DMS53 (cell line): ENCODE results near the gene AGPAT4.
"Not testable (repeated sequence)": the region's sequence is repeated elsewhere in the genome, so short reads cannot be mapped to it uniquely, and the experiment has no call there.

Experiments
- DNase-seq: peaks from one replicate; lab custom pipeline; 2025; lab: John Stamatoyannopoulos, UW

The AGPAT4 gene, protein sequence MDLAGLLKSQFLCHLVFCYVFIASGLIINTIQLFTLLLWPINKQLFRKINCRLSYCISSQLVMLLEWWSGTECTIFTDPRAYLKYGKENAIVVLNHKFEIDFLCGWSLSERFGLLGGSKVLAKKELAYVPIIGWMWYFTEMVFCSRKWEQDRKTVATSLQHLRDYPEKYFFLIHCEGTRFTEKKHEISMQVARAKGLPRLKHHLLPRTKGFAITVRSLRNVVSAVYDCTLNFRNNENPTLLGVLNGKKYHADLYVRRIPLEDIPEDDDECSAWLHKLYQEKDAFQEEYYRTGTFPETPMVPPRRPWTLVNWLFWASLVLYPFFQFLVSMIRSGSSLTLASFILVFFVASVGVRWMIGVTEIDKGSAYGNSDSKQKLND

DNA sequence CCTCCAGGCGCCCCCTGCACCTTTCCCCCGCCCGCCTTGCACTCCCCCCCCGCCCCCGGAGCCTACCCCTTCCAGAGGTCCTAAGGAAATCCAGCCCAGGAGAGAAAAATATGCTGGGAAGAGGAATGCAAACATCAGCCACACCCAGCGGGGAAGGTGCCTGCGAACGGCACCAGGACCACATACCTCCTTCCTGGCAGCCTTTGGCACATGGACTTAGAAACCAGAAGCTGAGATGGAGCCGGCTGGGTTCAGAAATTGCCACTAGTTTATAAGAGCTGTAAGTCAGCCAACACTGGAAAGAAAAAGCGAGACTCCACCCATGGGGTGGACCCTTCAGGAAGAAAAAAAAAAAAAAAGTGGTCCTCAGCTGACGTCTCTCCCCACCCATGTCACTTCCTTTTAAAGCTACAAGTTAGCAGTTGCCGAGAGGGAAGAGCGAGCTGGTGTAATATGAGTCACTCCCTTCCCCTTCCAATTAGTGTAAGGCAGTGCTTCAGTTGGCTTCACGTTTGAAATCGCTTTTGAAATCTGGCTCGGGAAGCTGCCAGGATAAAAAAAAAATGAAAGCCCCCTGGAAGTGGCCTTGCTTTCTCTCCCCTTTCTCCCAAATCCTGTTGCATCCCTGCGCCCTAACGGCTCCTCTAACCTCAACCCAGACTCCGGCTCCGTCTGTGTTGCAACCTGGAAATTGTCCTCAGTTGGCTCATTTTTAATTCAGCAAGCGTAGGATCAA, at the start of gene AGPAT4:
Gene AGPAT4, minus strand, starts transcription at position 310 of the 736 bp plus-strand sequence. CDS start 41,848 bp downstream, outside the sequence.
- DNase-seq = peak; percentile 70

DNA sequence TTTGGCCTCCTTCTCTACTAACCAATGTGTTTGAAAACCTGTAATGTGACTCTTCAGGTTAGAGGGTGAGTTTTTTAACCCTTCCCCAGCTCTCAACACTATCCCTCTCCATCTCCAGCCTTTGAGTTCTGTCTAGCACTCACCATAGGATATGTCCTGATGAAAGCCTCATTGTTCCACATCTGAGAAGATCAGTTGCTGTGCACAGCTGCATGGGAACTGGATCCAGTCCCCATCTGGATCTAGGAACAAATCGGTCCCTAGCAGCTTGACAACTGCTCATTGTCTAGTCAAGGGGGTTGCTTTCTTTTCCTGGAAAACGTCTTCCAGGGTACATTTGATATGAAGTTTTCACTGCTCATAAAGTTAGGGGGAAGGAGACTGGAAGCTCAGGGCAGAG, 45.4 kb upstream of the AGPAT4 start:
- DNase-seq = no peak

DNA sequence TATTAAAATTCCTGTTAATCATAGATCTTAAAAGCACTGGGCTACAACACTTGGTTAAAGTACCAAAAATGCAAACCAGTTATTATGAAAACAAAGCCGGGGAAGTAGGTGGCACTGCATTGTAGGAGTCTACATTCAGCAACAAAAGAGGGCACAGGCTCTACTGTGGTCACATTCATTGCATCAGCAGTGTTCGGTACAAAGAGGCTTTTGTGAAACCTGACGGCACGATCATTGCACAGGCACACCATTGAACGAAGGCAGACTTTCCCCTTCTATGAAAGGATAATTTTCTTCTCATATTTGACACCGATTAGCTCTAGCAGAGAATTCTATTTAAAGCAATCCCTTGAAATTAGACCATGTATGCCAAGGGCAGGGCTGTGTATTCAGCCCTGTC, 44.6 kb upstream of the AGPAT4 start:
- no peak for DNase-seq

GRCh38 chr6:161316531-161316930, 42.7 kb upstream of the AGPAT4 start:
- no peak for DNase-seq

- DNase-seq = not testable (repeated sequence)
Measured at GRCh38 chr6:161315246-161315917, 41.5 kb upstream of the AGPAT4 start.

GRCh38 chr6:161314541-161315245, 40.8 kb upstream of the AGPAT4 start:
- DNase-seq = not testable (repeated sequence)

DNA sequence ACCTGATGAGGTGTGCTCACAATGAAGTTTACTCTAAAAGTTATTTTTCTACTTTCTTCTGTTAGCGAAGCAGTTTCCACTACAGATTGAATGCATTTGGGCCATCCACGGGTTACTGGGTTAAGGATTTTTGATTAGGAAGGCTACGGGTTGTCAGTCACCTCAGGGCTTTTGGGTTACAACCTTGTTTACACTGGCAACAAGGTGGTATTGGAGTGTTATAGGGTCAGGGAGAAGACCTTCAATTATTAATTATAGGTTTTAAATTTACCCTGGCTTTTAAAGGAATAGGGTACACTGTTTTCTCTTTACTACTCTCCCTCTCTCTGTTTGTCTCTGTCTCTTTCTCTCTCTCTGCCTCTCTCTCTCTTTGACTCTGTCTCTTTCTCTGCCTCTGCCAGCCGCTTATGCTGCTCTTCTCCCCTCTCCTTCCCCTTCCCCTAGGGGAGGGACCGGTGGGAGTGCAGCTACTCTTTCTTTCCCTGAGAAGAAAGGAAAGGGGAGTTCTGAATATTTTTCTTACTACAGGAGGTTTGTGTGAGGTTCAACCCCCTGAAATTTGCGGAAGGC, 40.2 kb upstream of the AGPAT4 start:
- no peak for DNase-seq

DNA sequence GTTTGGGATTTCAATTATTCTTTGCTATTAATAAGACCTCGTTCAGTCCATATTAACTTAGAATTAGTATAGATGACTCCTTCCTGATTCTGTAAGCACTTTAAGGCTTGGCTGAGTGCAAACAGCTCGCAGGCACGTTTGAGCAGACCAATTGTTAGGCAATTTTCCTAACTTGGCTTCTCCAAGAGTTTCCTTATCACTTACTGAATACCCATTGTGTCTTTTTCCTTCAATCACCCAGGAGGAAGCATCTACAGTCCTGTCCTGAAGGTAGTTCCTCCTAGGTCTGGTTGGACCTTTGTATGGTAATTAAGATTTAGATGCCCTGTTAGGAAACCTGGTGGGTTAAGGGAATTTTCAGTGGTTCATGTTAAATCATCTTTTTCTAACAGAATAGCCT, 39.6 kb upstream of the AGPAT4 start:
- not testable (repeated sequence) for DNase-seq

DNA sequence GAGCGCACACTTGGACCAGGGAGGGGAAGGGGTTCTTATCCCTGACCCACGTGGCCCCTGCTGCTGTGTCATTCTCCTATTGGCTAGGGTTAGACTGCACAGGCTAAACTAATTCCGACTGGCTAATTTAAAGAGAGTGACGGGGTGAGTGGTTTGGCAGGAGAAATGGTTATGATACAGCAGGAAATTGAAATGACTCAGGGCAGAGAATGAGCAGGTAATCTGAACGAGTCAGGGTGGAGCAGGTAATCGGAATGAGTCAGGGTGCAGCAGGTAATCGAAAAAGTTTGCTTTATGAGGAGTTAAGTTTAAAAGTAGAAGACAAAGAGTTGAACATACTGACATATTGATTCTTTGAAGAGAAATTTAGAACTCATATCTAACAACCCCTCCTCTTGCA, 35.9 kb upstream of the AGPAT4 start:
- not testable (repeated sequence) for DNase-seq

DNA sequence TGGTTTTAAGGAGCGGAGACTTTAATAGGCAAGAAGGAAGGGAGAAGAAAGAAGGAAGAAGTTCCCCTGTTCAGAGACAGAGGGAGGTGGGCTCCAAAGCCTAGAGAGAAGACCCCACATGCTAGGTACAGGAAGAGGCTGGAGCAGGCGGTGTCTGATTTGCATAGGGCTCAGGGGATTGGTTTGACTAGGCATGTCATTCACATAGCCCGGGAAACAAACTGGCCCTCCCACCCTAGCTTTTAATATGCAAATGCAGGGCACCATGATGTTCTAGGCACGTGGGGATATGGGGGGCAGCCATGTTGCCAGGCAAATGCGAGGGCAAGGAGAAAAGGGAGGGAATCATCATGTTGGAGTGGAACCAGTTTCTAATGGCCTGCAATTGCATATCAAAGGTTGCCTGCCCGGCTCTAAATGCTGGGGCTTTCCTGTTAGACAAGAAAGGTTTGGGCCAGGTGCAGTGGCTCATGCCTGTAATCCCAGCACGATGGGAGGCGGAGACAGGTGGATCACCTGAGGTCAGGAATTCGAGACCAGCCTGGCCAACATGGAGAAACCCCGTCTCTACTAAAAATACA, 34.3 kb upstream of the AGPAT4 start:
- no peak for DNase-seq

- no peak for DNase-seq
Measured at GRCh38 chr6:161305860-161306259, 32.0 kb upstream of the AGPAT4 start.

DNA sequence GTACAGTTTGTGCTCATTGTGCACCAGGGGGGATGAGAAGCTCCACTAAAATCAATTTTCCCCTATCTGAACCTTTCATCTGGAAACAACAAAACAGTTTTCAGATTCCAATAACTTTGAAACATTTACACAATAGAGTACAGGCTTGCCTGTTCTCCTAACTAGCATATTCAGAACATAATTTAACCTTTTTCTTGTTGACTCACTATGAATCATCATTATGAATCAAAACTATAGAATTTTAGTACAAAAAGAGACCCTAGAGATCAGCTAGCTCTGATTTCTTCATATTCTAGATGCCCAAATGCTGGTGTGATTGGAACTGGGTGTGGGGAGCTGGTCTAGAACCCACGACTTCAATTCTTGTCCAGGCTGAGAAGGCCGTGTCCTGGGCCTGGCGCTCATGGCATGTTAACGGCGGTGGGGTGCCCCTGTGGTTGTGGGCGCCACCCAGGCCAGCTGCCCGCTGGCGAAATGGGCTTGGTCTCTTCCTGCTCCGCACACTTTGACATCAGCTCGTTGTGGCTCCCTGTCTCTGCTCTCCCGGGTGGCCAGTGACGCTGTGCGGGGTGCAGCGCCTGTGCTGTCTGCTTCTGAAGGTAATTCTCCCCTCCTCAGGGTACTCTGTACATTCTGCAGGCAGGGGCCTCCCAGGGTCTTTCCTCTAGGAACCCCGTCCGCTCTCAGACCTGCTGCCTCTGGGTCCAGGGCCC, 29.9 kb upstream of the AGPAT4 start:
- DNase-seq = no peak

DNA sequence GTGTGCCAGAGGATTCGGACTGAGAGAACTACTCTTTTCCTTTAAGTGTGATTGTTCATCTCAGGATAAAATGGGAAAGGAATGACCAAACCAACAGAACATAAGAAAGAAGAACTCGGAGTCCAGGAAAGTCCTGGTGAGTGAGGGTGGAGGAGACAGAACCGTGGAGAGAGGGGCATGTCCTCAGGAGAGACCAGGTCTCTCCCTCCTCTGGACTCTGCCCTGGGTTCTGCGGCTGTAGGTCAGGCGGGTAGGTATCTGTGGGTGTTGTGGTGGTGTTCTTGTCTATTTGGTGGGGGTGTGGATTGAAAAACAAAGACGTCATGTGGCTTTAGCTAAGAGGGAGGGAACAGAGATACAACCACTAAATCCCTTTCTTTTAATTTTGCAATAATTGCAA, 29.1 kb upstream of the AGPAT4 start:
- no peak for DNase-seq

GRCh38 chr6:161301338-161301737, 27.5 kb upstream of the AGPAT4 start:
- no peak for DNase-seq

DNA sequence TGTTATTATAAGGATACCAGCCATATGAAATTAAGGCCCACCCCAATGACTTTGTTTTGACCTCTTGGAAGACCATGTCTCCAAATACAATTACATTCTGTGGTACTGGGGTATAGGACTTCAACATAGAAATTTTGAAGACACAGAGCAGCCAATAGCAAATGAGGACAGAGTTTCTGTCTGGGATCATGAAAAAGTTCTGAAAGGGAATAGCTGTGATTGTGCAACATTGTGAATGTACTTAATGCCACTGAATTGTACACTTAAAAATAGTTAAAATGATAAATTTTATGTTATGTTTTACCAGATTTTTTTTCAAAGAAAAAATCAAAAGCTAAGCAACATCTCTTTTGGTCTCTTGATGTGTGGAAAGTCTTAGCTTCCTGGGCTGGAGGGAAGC, 27.0 kb upstream of the AGPAT4 start:
- no peak for DNase-seq

- no peak for DNase-seq
Measured at GRCh38 chr6:161299726-161300125, 25.9 kb upstream of the AGPAT4 start.

DNA sequence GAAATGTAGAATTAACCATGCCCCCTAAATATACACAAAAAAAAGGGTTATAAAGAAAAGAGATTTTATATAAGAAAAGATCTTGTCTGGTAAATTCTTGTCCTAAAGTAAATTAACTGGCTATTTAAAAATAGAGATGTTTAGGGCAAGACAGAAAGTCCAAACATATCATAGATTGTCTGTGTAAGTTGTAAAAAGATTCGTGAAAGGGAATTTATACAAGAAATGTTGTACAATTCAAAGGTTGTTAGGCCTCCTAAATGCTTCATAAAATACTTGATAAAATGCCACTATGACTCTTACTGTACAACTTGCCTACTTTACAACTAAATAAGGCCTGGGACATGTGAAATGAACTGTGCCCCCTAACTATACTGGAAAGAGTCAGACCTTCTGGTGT, 21.9 kb upstream of the AGPAT4 start:
- no peak for DNase-seq

DNA sequence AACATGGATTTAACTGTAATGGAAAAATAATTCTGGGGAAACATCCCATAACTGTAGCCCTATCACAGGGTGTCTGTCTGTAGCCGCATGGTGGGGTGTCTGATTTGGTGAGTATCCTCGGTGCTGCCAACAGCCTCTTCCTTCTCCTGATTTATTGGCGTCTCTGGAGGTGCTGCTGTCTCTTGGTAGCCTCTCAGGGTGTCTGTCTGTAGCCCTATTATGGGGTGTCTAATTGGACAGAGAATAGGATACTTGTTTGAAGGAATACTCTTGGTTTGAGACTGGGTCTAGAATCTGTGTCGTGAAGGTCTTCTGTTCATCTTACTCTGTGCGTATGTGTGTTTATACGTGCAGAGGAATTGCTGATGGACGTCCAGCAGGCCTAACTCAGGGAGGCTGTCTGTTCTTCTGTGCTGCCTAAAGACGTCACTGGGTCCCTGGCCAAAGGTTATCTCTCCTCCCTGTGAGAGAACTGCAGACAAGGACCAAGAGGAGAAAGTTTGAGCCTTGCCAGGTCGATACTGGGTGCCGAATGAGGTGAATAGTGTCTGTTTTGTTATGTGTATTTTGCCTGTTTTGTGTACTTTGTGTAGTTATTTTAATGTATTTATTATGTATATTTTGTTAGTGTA, 18.9 kb upstream of the AGPAT4 start:
- DNase-seq = no peak

GRCh38 chr6:161292145-161292544, 18.3 kb upstream of the AGPAT4 start:
- DNase-seq = no peak

GRCh38 chr6:161290751-161291150, 16.9 kb upstream of the AGPAT4 start:
- DNase-seq = no peak
